Kidney (tissue), 14 donors: Measurements from ENCODE around the gene ALPI. TPM values are rescaled to one million over a fixed set of nuclear protein-coding genes. Genes with fewer than 3 reads are reported as not detected.

Experiments
- DNase-seq, 5 donors: peaks; one replicate each; pipeline ENCODE4 v3.0.0-alpha.2; 2013 to 2020
- FAIRE-seq: peaks from 2 replicates; lab custom pipeline; 2012; peaks lifted over from hg19 to GRCh38; lab: Jason Lieb, UNC
- H3K27ac ChIP-seq, 2 donors: one replicate each; pipeline ENCODE4 v1.7.0; 2013; ENCODE audit warnings: low read depth in 2 of 2, low read length in 2 of 2, inconsistent platforms in 1 of 2
- H3K27me3 ChIP-seq: one replicate; pipeline ENCODE4 v1.7.1; 2013; ENCODE audit warnings: low read length, inconsistent platforms; ENCODE audit not compliant: control insufficient read depth, insufficient read depth
- H3K36me3 ChIP-seq, 3 donors: one replicate each; pipeline versions ENCODE4 v1.7.0 to v1.7.1; 2013; ENCODE audit warnings: low read length in 3 of 3, control low read depth in 1 of 3, inconsistent platforms in 1 of 3; ENCODE audit not compliant: insufficient read depth in 3 of 3, control insufficient read depth in 2 of 3
- H3K4me1 ChIP-seq, 3 donors: one replicate each; pipeline versions ENCODE4 v1.7.0 to v1.7.1; 2013; ENCODE audit warnings: low read length in 3 of 3, inconsistent platforms in 1 of 3, low read depth in 1 of 3; ENCODE audit not compliant: control insufficient read depth in 2 of 3, insufficient read depth in 2 of 3
- H3K4me3 ChIP-seq, 3 donors: one replicate each; pipeline versions ENCODE4 v1.7.0 to v1.8.1; 2013; ENCODE audit warnings: low read length in 3 of 3, control low read depth in 1 of 3, inconsistent platforms in 1 of 3
- H3K9ac ChIP-seq, 3 donors: one replicate each; pipeline versions ENCODE4 v1.7.0 to v1.7.1; 2013; ENCODE audit warnings: low read length in 3 of 3, control low read depth in 1 of 3, inconsistent platforms in 1 of 3
- H3K9me3 ChIP-seq, 3 donors: one replicate each; pipeline versions ENCODE4 v1.7.0 to v1.7.1; 2013; ENCODE audit warnings: low read length in 3 of 3, control low read depth in 1 of 3, inconsistent platforms in 1 of 3; ENCODE audit not compliant: control insufficient read depth in 2 of 3, insufficient read depth in 1 of 3
- intact Hi-C: fragments of 100-400 bp; cut with DNase I; formaldehyde crosslinking; loops from one replicate; pipeline ENCODE4 v1.11.1; 2022
- polyA plus RNA-seq: library from polyadenylated mRNA; stranded (reverse); fragments of 350-450 nt; fragmentation: Illumina TruSeq; extraction: RNeasy Lipid Tissue Mini Kit (QIAGEN cat#74804); gene quantifications from one replicate; pipeline ENCODE4 v1.2.3, GENCODE V29; 2014; ENCODE audit warnings: low read depth, low replicate concordance; ENCODE audit not compliant: insufficient read depth
- total RNA-seq: library from RNA; stranded (reverse); fragmentation: NEBNext Ultra II Directional; extraction: Animal tissue kit (Norgen Biotek cat#: 25700); gene quantifications from one replicate; pipeline ENCODE4 v1.2.1, GENCODE V29; 2021
- TF ChIP-seq, protein P1 (sequence below): IDR thresholded peaks from 3 replicates; pipeline ENCODE4 v1.5.1; 2012; ENCODE audit warnings: mild to moderate bottlenecking, moderate library complexity, borderline replicate concordance; ENCODE audit not compliant: insufficient read depth; ENCODE audit errors: extremely low read depth
- donor health status: control.
- donor health status: control.
- donor health status: control.
- donor health status: control.
- donor health status: control.
- donor health status: DM: yes; HTN: yes; CAD: no.
- donor health status: Normal renal cell carcinoma (clear cell type).

Gene ALPI
- total and polyA plus RNA-seq, 2 donors from 2014 or later, result 0.09 to 0.49 TPM

- peak in 2 of 5 donors; percentile 29 to 52 for DNase-seq
- no peaks in the 10 kb centered on the region for H3K9me3 ChIP-seq
- H3K4me3 ChIP-seq, result no peak overlapping the region
- no peaks in the 10 kb centered on the region for H3K36me3 ChIP-seq
- H3K9ac ChIP-seq, result no peak overlapping the region
- FAIRE-seq, result no peak
- TF ChIP-seq, protein P1, sequence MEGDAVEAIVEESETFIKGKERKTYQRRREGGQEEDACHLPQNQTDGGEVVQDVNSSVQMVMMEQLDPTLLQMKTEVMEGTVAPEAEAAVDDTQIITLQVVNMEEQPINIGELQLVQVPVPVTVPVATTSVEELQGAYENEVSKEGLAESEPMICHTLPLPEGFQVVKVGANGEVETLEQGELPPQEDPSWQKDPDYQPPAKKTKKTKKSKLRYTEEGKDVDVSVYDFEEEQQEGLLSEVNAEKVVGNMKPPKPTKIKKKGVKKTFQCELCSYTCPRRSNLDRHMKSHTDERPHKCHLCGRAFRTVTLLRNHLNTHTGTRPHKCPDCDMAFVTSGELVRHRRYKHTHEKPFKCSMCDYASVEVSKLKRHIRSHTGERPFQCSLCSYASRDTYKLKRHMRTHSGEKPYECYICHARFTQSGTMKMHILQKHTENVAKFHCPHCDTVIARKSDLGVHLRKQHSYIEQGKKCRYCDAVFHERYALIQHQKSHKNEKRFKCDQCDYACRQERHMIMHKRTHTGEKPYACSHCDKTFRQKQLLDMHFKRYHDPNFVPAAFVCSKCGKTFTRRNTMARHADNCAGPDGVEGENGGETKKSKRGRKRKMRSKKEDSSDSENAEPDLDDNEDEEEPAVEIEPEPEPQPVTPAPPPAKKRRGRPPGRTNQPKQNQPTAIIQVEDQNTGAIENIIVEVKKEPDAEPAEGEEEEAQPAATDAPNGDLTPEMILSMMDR, result no peak
- H3K27me3 ChIP-seq, result no peaks in the 10 kb centered on the region
- intact Hi-C loops, result loop anchor here (10.0 kb wide), 1 partner anchor 522 kb away; no protein-coding TSS in a partner anchor
- no peaks in the 10 kb centered on the region for H3K4me1 ChIP-seq
- no peak overlapping the region for H3K27ac ChIP-seq
These were observed 19.4 kb upstream of the ALPI start for GRCh38 chr2:232436381-232437194.

- Histone ChIP-seq H3K9me3 (no peaks in the 10 kb centered on the region), H3K4me1 (no peaks in the 10 kb centered on the region), H3K36me3 (no peaks in the 10 kb centered on the region), H3K27ac (no peak overlapping the region), H3K9ac (no peak overlapping the region), H3K27me3 (no peaks in the 10 kb centered on the region), H3K4me3 (no peak overlapping the region)
- peak in 2 of 5 donors; percentile 34 to 45 for DNase-seq
- no peak for FAIRE-seq
- TF ChIP-seq, protein P1, result no peak
- intact Hi-C loops, result loop anchor here (10.0 kb wide), 1 partner anchor 522 kb away; no protein-coding TSS in a partner anchor
These were observed 18.8 kb upstream of the ALPI start for GRCh38 chr2:232437195-232437571.

GRCh38 chr2:232438091-232438490 lies 17.9 kb upstream of the ALPI start:
- Histone ChIP-seq H3K9ac (no peak overlapping the region), H3K27ac (no peak overlapping the region), H3K9me3 (no peaks in the 10 kb centered on the region), H3K27me3 (no peaks in the 10 kb centered on the region), H3K4me1 (no peaks in the 10 kb centered on the region), H3K36me3 (no peaks in the 10 kb centered on the region), H3K4me3 (no peak overlapping the region)
- TF ChIP-seq, protein P1, result no peak
- DNase-seq (peak in 2 of 5 donors; percentile 27 to 41), FAIRE-seq (no peak)
- intact Hi-C loops, result loop anchor here (10.0 kb wide), 1 partner anchor 523 kb away; no protein-coding TSS in a partner anchor
